ENCODE results near the gene TMCC3.

- TF ChIP-seq EZH2phosphoT487 (IDR thresholded peaks at IDR 0.05; ENCODE audit: borderline replicate concordance, low read depth, low read length) (no peak), CTCF (conservative IDR thresholded peaks at IDR 0.05; ENCODE audit: low read length) (no peak)
Measured at GRCh38 chr12:94676031-94676641, 25.8 kb upstream of the TMCC3 start.

Measured in OCI-LY7 (cell line).